ENCODE data around the gene CDX2. TPM values are rescaled to one million over a fixed set of nuclear protein-coding genes. Genes with fewer than 3 reads are reported as not detected.

CDX2 gene
- polyA plus RNA-seq, 1 donor from 2014 or later = not detected

DNA sequence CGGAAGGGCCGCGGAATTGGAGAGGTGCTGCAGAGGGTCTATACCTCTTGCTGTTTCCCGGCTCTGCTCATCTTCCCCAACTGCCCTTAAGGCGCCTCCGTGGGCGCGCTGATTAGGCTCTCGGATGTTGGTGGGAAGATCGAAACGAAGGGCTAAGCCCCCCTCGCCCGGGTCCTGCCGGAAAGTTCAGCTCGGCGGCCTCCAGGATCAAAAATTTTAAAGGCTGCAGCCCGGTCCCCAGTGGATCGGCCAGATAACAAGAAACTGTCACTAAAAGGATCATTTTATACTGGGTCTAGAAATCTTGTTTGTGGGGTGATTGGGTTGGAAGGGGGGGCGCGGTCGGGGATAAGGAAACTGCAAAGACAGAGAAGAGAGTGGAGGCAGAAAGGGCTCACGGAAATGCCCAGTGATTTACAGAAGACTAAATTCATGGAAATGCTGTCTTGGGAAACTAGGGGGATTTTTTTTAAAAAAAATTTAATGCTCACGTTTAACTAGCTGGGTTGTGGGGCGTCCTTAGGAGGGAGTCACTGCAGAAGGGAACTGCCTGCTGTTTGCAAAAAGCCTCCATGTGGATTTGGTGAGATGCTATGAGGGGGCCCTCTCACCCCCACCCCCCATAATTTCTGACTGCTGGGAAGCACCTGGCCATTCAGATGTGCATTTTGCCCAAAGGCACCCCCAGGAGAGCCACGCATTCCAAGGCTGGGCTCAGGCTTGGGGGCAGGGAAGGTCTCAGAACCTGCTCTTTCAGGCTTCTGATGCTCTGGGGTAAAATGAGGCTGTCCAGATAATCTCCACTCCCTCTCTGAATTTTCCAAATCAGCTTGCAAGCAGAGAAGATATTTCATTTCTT lies 7.7 kb downstream of the CDX2 start:
- no peaks in the 10 kb centered on the region for H3F3A ChIP-seq (ENCODE audit: insufficient read depth, low read length, poor library complexity, severe bottlenecking)
- no peaks in the 10 kb centered on the region for H3K9me3 ChIP-seq (ENCODE audit: low read length)
- H3K9me2 ChIP-seq (ENCODE audit: insufficient read depth, low read length) = no peaks in the 10 kb centered on the region
- no peak overlapping the region for H3K9ac ChIP-seq (ENCODE audit: low read length)
- no peak overlapping the region for H3K4me3 ChIP-seq (ENCODE audit: low read length)
- no peak overlapping the region for H3K4me2 ChIP-seq (ENCODE audit: low read length)
- H4K20me1 ChIP-seq (ENCODE audit: insufficient read depth) = no peaks in the 10 kb centered on the region
- no peak overlapping the region for H3K27ac ChIP-seq (ENCODE audit: low read length)
- H2AFZ ChIP-seq (ENCODE audit: low read depth, low read length) = no peak overlapping the region
- TF ChIP-seq RAD21 (conservative IDR thresholded peaks at IDR 0.05) (no peak), EZH2 (IDR thresholded peaks at IDR 0.05; ENCODE audit: borderline replicate concordance, insufficient read depth, low read length, poor library complexity, severe bottlenecking) (peak; percentile 39), TAF1 (IDR thresholded peaks at IDR 0.05; ENCODE audit: low read depth) (no peak)
- H3K79me2 ChIP-seq (replicated peaks; ENCODE audit: insufficient read depth, low read length) = no peaks in the 10 kb centered on the region
- peaks cover 100% of the 10 kb centered on the region for H3K27me3 ChIP-seq (ENCODE audit: insufficient read depth, low read depth, low read length)
- no peaks in the 10 kb centered on the region for H3K36me3 ChIP-seq (ENCODE audit: insufficient read depth, low read length)

DNA sequence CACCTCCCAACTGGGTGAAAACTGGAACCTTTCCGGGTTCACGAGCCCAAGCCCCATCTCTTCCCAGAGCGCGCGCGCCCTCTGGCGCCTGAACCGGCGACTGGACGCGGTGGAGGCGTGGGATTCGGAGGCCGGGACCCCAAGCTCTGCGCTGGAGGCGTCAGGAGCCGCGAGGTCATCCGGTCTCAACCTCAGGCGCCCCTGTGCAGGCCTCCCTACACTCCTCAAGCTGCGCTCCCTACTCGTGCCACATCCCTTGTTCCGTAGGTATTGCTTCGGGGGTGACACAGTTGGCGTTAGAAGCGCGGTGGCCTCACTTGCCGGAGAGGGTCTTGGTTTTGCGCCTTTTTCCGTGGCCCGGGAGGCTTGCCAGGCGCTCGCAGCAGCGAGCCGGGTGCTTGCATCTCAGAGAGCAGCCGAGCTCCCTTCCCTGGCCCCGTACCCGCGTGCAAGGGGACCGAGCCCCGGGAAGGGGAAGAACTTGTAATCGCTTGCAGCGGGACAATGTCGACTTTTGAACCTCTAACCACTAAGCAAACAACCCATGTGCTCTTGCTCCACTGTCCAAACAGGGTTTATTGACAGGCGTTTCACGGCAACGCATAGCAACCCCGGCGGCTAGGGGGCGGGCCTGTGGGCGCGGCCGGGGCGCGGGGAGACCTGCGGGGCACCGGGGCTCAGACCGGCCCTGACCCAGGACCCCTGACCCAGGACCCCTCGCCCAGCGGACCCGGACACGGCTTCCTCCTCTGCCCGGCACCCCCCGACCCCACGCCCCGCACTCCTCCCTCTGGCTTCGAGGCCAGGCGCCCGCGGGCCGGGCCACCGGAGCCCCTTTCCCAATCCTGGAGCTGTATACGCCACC lies 8.5 kb downstream of the CDX2 start:
- Histone ChIP-seq H3K4me2 (ENCODE audit: low read length) (no peak overlapping the region), H3K27me3 (ENCODE audit: insufficient read depth, low read depth, low read length) (peaks cover 100% of the 10 kb centered on the region), H3K27ac (ENCODE audit: low read length) (no peak overlapping the region), H4K20me1 (ENCODE audit: insufficient read depth) (no peaks in the 10 kb centered on the region), H3K9me3 (ENCODE audit: low read length) (no peaks in the 10 kb centered on the region), H3K4me3 (ENCODE audit: low read length) (peak overlapping the region; percentile 41), H3K79me2 (replicated peaks; ENCODE audit: insufficient read depth, low read length) (no peaks in the 10 kb centered on the region), H3F3A (ENCODE audit: insufficient read depth, low read length, poor library complexity, severe bottlenecking) (no peaks in the 10 kb centered on the region), H3K9ac (ENCODE audit: low read length) (no peak overlapping the region), H3K9me2 (ENCODE audit: insufficient read depth, low read length) (no peaks in the 10 kb centered on the region), H3K36me3 (ENCODE audit: insufficient read depth, low read length) (no peaks in the 10 kb centered on the region), H2AFZ (ENCODE audit: low read depth, low read length) (no peak overlapping the region)
- no peak for TF ChIP-seq EP300 (conservative IDR thresholded peaks at IDR 0.05; ENCODE audit: poor library complexity, severe bottlenecking)
- no peak for TF ChIP-seq RAD21 (conservative IDR thresholded peaks at IDR 0.05)
- TF ChIP-seq TAF1 (IDR thresholded peaks at IDR 0.05; ENCODE audit: low read depth) = no peak
- TF ChIP-seq, protein P1, sequence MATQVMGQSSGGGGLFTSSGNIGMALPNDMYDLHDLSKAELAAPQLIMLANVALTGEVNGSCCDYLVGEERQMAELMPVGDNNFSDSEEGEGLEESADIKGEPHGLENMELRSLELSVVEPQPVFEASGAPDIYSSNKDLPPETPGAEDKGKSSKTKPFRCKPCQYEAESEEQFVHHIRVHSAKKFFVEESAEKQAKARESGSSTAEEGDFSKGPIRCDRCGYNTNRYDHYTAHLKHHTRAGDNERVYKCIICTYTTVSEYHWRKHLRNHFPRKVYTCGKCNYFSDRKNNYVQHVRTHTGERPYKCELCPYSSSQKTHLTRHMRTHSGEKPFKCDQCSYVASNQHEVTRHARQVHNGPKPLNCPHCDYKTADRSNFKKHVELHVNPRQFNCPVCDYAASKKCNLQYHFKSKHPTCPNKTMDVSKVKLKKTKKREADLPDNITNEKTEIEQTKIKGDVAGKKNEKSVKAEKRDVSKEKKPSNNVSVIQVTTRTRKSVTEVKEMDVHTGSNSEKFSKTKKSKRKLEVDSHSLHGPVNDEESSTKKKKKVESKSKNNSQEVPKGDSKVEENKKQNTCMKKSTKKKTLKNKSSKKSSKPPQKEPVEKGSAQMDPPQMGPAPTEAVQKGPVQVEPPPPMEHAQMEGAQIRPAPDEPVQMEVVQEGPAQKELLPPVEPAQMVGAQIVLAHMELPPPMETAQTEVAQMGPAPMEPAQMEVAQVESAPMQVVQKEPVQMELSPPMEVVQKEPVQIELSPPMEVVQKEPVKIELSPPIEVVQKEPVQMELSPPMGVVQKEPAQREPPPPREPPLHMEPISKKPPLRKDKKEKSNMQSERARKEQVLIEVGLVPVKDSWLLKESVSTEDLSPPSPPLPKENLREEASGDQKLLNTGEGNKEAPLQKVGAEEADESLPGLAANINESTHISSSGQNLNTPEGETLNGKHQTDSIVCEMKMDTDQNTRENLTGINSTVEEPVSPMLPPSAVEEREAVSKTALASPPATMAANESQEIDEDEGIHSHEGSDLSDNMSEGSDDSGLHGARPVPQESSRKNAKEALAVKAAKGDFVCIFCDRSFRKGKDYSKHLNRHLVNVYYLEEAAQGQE (IDR thresholded peaks at IDR 0.05; ENCODE audit: borderline replicate concordance) = no peak
- no peak for TF ChIP-seq MXI1 (conservative IDR thresholded peaks at IDR 0.05; ENCODE audit: poor library complexity, severe bottlenecking)
- TF ChIP-seq, protein P2, sequence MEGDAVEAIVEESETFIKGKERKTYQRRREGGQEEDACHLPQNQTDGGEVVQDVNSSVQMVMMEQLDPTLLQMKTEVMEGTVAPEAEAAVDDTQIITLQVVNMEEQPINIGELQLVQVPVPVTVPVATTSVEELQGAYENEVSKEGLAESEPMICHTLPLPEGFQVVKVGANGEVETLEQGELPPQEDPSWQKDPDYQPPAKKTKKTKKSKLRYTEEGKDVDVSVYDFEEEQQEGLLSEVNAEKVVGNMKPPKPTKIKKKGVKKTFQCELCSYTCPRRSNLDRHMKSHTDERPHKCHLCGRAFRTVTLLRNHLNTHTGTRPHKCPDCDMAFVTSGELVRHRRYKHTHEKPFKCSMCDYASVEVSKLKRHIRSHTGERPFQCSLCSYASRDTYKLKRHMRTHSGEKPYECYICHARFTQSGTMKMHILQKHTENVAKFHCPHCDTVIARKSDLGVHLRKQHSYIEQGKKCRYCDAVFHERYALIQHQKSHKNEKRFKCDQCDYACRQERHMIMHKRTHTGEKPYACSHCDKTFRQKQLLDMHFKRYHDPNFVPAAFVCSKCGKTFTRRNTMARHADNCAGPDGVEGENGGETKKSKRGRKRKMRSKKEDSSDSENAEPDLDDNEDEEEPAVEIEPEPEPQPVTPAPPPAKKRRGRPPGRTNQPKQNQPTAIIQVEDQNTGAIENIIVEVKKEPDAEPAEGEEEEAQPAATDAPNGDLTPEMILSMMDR (IDR thresholded peaks at IDR 0.05; ENCODE audit: poor library complexity, severe bottlenecking) = peak; percentile 56
- TF ChIP-seq EZH2 (IDR thresholded peaks at IDR 0.05; ENCODE audit: borderline replicate concordance, insufficient read depth, low read length, poor library complexity, severe bottlenecking) = peak; percentile 83
- peak; percentile 39 for TF ChIP-seq SMC3 (conservative IDR thresholded peaks at IDR 0.05; ENCODE audit: poor library complexity)
- TF ChIP-seq POLR2AphosphoS5 (IDR thresholded peaks at IDR 0.05) = no peak

All from neural cell (in vitro differentiated cells).